NK-92 (cell line): ENCODE data around the gene VPS54.
"Not testable (repeated sequence)": the region's sequence is repeated elsewhere in the genome, so short reads cannot be mapped to it uniquely, and the experiment has no call there.

ENCODE experiments used
- DNase-seq: peaks from one replicate; lab custom pipeline; 2025; ENCODE audit not compliant: unreplicated experiment; lab: John Stamatoyannopoulos, UW

VPS54 gene

DNA sequence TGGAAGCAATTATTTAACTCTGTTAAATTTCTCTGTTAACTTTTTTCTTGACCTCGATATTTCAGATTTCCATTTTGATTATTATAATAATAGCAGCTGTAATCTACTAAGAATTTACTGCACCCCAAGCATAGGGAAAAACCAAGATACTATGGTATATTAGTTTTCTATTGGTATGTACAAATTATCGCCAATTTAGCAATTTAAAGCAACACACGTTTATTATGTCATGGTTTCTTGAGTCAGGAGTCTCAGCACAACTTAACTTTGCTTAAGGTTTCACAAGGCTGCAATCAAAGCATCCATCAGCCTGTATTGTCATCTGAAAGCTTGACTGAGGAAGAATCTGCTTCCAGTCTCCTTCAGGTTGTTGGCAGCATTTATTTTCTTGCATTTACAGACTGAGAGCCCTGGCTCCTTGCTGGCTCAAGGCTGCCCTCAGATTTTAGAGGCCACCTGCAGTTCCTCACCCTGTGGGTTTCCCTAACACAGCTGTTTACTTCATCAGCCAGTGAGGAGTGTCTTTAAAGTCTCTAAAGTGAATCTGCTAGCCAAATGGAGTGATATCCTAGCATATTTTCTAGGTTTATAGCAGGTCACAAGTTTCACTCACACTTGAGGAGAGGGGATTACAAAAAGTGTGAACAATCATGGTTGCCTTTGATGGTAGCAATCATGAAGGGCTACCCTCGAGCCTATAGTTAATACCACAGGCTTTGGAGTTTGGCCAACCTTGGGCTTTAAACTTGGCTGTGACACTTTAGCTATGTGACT is 4.4 kb upstream of the VPS54 start:
- no peak for DNase-seq

GRCh38 chr2:64021578-64021977 is 2.4 kb upstream of the VPS54 start:
- DNase-seq: no peak

DNA sequence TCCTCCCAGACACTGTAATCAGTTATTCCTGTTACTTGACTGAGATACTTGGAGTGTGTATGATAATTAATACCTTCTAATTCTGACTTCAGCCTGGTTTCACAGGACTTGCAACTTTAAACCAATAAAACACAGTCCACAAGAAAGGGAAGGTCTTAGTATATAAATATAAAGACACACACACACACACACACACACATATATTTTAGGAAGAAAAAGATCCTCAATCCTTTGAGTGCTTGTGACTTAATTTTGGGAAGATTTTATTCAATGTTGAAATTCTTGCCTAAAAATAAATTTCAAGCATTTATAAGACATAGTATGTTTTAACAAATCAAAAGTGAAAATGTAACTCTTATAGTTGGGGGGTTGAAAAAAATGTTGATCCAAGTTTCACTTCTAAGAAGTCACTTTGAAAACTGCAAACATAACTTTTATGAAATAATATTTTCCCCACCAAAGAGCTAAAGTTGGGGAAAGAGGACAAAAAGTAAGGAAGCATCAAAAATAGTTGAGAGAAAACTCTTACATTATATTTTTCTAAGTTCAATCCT is 824 bp upstream of the VPS54 start:
- DNase-seq: no peak

DNA sequence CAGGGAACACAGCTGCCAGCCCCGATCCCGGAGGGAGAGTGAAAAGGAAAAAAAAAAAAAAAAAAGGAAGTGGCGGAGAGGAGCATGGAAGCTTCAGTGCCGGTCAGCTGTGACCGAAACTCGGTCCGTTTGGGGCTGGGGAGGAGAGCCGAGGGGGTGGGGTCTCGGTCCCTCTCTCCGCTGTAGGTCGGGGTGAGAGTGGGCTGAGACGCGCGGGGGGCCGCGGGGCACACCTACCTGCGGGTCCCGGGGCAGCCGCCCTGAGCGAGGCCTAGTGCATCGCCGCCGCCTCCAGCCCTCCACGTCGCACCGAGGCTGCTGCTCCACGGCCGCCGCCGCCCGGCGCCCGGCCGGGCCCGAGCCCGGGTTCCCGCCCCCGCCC is 536 bp downstream of the VPS54 start:
- no peak for DNase-seq

DNA sequence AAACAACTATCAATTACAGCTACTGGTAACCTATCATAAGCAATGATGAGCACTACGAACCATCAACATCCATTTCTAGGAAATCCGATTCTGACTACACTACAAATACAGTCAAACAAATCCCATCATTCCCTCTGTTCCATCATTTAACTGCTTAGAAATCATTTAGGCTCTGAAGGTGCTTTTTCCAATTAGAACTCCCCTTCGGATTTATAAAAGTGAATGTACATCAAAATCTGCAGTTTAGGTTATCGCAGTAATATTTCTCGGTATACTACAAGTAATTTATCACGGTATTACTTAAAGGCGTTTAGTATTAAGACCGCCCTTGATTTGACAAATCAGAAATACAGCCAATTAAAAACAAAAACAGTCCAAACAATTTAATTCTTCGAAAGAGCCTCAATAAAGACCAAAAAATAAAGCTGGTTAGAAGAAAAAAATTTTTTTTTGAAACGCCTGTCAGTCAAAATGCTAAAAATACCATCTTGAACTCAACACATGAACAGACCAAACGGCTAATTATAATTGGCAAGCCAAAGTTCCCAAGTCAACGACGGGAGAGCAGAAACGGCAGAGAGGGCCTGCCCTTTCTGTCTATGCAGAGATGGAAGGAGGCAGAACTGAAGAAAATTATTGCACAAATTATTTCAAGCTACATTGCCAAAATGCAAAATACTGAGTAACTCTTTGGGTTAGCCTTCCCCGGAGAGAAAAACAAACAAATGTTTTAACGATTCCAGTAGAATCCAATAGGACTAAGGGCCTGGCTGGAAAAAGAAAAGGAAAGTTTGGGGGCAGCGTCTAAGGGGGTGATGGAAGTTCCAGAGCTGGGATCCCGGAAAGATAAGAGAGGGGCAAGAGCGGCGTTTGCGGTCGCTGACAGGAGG is 1.2 kb downstream of the VPS54 start:
- no peak for DNase-seq

GRCh38 chr2:64015898-64016297 is 3.3 kb downstream of the VPS54 start:
- no peak for DNase-seq

DNA sequence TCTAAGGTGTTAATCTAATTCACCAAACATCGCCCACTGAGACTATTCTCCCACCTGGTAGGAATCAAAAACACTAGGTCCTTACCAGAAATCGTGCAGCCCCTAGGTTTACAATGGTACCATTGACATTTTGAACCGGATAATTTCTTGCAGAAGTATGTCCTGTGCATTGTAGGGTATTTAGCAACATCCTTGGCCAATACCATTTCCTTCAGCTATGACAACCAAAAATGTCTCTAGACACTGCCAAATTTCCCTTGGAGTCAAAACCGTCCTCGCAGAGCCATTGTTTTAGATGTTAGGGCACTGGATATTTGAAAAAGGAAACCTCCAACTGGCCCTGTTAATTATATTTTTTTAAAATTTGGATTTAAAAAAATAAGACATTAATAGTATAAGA is 3.8 kb downstream of the VPS54 start:
- no peak for DNase-seq

DNA sequence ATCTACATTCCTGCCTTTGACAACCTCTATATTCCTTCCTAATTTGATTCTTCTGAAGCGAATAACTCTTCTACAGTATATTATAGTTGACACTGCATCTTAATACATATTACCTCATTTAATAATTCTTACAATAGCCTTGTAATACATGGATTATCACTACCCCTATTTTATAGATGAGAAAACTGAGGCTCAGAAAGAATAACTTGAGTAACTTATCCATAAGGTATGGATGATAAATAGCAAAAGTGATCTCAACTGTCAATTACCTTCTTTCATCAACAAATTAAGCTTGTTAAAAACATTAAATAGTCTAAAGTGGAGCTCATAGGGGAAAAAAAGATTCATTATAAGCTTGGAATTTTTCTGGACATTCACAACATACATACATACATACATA is 4.6 kb downstream of the VPS54 start:
- DNase-seq: no peak

DNA sequence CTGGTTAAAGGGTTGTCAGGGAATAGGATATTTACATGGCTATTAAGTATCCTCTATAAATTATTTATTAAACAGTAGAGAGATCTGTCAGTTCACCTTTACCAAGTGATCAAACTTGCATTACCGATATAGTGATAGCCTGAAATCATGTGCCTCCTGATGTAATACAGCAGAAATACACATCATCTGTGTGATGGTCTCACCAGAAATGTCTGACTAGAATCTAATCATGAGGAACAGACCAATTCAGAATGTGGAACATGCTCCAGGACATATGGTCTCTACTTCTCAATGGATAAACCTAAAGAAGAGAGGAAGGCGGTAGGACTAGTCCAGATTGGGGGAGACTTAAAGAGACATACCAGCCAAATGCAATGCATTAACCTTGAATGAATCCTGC is 6.2 kb downstream of the VPS54 start:
- DNase-seq: no peak

GRCh38 chr2:64012115-64012514 is 7.1 kb downstream of the VPS54 start:
- no peak for DNase-seq

DNA sequence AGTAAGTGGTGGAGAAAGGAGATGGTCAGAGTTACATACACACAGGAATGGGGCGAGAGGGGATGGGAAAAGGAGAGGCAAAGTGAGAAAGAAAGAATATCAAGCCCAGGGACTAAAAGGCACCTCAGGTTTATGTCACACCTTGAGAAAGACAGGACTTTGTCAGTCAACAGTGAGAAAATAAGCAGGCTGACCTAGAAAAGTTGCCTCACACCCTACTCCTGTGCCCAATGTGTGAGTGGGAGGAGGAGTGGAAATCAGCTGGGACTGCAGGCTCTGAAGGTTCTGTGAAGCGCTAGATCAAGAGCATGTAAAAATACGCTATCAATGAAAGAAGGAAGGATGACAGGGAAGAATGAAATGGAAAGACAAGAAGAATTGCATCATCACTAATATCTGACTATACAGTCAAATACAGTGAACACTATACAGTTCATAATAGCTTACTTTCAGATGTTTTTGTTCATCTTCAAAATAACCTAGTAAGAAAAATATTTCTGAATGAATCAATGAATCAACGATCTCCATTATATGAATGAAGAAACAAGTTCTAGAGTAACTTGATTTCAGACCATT is 10.7 kb downstream of the VPS54 start:
- DNase-seq: no peak

- DNase-seq: no peak
These were observed 11.3 kb downstream of the VPS54 start for GRCh38 chr2:64007924-64008323.

DNA sequence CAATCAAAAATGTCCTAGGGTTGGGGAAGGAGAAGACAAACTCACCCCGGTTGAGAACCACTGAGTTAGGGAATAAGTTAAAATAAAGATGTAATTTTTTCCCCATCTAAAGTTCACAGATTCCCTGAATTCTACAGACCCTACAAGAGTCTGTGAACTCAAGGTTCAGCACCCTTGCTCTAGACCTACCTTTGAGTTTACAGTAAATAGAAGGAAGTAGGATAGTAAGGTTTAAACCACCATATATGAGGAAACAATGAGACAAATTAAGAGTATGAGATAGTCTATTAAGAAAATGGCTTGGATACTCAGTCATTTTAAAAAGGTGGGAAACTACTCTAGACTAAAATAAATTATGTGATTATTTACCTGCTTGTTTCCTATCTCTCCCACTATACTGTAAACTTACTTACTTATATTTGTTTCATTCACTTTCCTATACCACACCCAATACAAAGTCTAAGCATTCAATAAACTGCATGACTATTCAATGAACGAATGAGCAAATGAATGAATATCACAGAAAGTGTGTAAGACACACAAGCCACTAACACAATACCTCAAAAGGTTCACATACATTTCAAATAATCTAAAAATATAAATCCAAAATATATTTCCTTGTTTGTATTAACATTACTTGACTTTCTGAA is 13.4 kb downstream of the VPS54 start:
- no peak for DNase-seq

DNA sequence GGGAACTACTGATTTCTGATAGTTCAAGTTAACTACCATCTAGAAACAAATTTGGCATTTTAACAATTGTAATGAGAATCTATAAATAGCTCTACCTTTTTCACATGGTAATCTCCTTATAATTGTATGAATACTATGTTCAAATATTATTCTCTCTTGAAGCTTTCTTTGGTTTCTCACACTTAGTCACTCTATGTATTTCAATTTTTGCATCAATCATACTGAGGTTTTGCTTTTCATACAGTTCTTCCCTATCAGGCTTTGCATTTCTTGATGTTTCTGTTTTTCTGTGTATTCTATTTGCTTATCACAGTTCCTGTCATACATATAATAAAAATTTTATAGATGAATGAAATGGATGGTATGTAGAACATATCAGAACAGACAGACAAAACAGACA is 16.0 kb downstream of the VPS54 start:
- no peak for DNase-seq

GRCh38 chr2:64001382-64002101 is 17.7 kb downstream of the VPS54 start:
- no peak for DNase-seq

DNA sequence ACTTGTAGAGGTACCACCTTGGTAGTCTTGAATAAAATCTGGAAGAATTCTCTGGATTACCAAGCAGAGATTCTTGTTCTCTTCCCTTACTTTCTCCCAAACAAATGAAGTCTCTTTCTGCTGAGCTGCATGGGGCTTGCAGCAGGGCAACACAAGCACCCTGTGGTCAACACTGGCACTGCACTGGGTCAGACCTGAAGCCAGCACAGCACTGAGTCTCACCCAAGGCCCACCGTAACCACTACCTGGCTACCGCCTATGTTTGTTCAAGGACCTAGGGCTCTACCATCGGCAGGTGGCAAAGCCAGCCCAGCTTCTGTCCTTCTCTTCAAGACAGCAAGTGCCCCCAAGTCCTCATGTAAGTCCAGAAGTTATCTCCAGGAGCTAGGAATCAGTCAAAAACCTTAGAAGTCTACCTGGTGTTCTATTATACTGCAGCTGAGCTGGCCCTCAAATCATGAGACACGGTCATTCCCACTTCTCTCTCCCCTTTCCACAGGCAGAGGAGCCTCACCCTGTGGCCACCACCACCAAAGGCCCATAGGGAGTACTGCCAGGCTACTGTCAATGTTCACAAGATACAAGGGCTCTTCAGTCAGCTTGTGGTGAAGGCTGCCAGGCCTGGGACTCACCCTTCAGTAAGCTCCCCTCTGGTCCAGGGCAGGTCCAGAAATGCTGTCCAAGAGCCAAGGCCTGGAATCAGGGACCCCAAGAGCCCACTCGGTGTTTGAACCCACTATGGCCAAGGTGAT is 18.4 kb downstream of the VPS54 start:
- DNase-seq: no peak

DNA sequence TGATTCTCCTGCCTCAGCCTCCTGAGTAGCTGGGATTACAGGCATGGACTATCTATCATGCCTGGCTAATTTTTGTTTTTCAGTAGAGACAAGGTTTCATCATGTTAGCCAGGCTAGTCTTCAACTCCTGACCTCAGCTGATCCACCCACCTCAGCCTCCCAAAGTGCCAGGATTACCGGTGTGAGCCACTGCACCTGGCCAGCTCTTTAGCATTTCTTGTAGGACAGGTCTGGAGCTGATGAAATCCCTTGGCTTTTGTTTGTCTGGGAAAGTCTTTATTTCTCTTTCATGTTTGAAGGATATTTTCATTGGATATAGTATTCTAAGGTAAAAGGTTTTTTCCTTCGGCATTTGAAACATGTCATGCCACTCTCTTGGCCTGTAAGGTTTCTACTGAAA is 20.2 kb downstream of the VPS54 start:
- DNase-seq: no peak

DNA sequence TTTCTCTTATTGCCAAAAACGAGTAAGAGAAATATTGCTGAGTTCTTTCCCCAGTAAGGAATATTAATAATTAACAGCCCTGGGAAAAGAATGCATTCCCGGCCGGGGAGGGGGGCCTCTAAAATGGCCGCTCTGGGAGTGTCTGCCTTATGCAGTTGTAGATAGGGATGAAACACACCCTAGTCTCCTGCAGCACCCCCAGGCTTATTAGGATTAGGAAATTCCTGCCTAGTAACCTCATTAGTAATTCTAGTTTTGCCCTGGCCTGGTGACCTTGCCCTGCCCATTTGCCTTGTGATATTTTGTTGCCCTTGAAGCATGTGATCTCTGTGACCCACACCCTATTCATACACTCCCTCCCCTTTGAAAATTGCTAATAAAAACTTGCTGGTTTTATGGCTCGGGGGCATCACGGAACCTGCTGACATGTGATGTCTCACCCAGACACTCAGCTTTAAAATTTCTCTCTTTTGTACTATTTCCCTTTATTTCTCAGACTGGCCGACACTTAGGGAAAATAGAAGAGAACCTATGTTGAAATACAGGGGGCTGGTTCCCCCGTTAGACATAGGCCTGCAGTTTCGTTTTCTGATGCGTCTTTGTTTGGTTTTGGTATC is 22.5 kb downstream of the VPS54 start:
- DNase-seq: not testable (repeated sequence)

DNA sequence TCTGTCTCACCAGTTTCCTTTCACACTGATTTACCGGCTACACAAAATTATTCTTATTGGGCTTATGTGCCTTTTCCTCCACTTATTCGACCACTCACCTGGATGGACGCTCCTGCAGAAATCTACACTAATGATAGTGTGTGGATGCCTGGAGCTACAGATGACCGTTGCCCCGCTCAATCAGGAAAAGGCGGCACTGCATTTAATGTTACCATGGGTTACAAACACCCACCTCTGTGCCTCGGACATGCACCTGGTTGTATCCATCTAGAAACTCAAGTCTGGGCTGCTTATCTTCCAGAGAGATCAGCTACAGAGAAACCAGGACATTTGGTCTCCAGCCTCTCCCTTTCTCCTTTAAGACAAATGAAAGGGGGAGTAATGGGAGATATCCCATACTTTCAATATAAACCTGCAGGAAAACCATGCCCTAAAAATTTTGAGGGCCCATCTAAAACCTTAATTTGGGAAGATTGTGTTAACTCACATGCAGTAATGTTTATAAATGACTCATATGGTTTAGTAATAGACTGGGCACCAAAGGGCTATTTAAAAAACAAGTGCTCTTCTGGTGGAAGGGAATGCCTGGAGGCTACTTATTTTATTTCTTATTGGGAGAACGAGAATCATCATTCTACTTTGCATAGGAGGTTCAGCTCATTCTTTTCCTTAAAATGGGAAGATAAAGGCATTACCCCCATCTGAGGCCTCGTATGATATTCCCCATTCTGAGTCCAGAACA is 24.7 kb downstream of the VPS54 start:
- DNase-seq: not testable (repeated sequence)
